Loucy (cell line): Measurements from ENCODE around the gene KATNAL2.
A peak's percentile ranks its signal among the peaks of the same experiment; 100 is the strongest.

Source experiments
- H2AFZ ChIP-seq: fragments of 200-600 bp; sonication (generic); 2 replicates; pipeline ENCODE4 v1.6.0; 2016; ENCODE audit warnings: antibody characterized with exemption, mild to moderate bottlenecking, low read length, moderate library complexity
- H3F3A ChIP-seq: fragments of 200-600 bp; 2 replicates; pipeline ENCODE4 v1.6.0; 2016; ENCODE audit warnings: antibody characterized with exemption, low read depth, mild to moderate bottlenecking
- H3K27me3 ChIP-seq: fragments of 200-600 bp; sonication (generic); 2 replicates; pipeline ENCODE4 v1.6.1; 2014; ENCODE audit warnings: low read length, mild to moderate bottlenecking; ENCODE audit not compliant: insufficient read depth, poor library complexity, severe bottlenecking
- H3K36me3 ChIP-seq: fragments of 200-600 bp; sonication (generic); 2 replicates; pipeline ENCODE4 v1.6.1; 2016; ENCODE audit warnings: low read length; ENCODE audit not compliant: insufficient read depth
- H3K4me1 ChIP-seq: fragments of 200-600 bp; sonication (generic); 2 replicates; pipeline ENCODE4 v1.5.1; 2014; ENCODE audit warnings: low read length, mild to moderate bottlenecking; ENCODE audit not compliant: insufficient read depth, poor library complexity, severe bottlenecking
- H3K4me2 ChIP-seq: fragments of 200-600 bp; sonication (generic); 2 replicates; pipeline ENCODE4 v1.6.0; 2014; ENCODE audit warnings: antibody characterized with exemption, low read length, low read depth, mild to moderate bottlenecking; ENCODE audit not compliant: poor library complexity, severe bottlenecking
- H3K4me3 ChIP-seq: fragments of 200-600 bp; sonication (generic); 2 replicates; pipeline ENCODE4 v1.5.1; 2014; ENCODE audit warnings: low read length, mild to moderate bottlenecking, mixed read lengths; ENCODE audit not compliant: poor library complexity, severe bottlenecking
- H3K79me2 ChIP-seq: fragments of 200-600 bp; sonication (generic); 2 replicates; pipeline ENCODE4 v1.6.1; 2014; ENCODE audit warnings: low read length; ENCODE audit not compliant: insufficient read depth
- H3K9ac ChIP-seq: fragments of 200-600 bp; sonication (generic); 2 replicates; pipeline ENCODE4 v1.6.0; 2014; ENCODE audit warnings: mild to moderate bottlenecking, low read depth, low read length, moderate library complexity; ENCODE audit not compliant: poor library complexity, severe bottlenecking
- H3K9me2 ChIP-seq: fragments of 200-600 bp; sonication (generic); replicated peaks from 2 replicates; pipeline ENCODE4 v1.6.1; 2016; ENCODE audit warnings: low read depth, low read length, mixed read lengths
- H3K9me3 ChIP-seq: fragments of 200-600 bp; sonication (generic); 2 replicates; pipeline ENCODE4 v1.6.1; 2014; ENCODE audit warnings: mild to moderate bottlenecking, antibody characterized with exemption, low read length, low read depth; ENCODE audit not compliant: insufficient read depth
- H4K20me1 ChIP-seq: fragments of 200-600 bp; sonication (generic); 2 replicates; pipeline ENCODE4 v1.6.0; 2014; ENCODE audit warnings: antibody characterized with exemption, low read length, mild to moderate bottlenecking; ENCODE audit not compliant: insufficient read depth, poor library complexity, severe bottlenecking
- CTCF ChIP-seq: fragments of 200-600 bp; sonication (generic); conservative IDR thresholded peaks from 2 replicates; pipeline ENCODE4 v1.5.1; 2014; ENCODE audit warnings: mild to moderate bottlenecking, antibody characterized with exemption, low read length
- EZH2phosphoT487 ChIP-seq: fragments of 200-600 bp; IDR thresholded peaks from 2 replicates; pipeline ENCODE4 v1.6.1; 2018; ENCODE audit warnings: antibody characterized with exemption, mild to moderate bottlenecking, moderate library complexity, borderline replicate concordance

The KATNAL2 gene

GRCh38 chr18:47035156-47035671, 117.8 kb downstream of the KATNAL2 start, which contains the start of gene ELOA2:
Gene ELOA2, minus strand, starts transcription at chr18:47035621. Its CDS starts 357 bp downstream, at chr18:47035264.
- Histone ChIP-seq H3K4me3 (no peak within 1 kb of the TSS), H3K9me3 (no peaks in the 10 kb centered on the region), H3K4me2 (no peak within 1 kb of the TSS), H4K20me1 (no peaks in the 10 kb centered on the region), H3K27me3 (no peaks in the 10 kb centered on the region), H3K9me2 (no peaks in the 10 kb centered on the region), H3K4me1 (no peaks in the 10 kb centered on the region), H2AFZ (no peak within 1 kb of the TSS), H3K36me3 (no peaks in the 10 kb centered on the region), H3F3A (no peaks in the 10 kb centered on the region), H3K9ac (no peak within 1 kb of the TSS), H3K79me2 (no peaks in the 10 kb centered on the region)
- no peak for TF ChIP-seq EZH2phosphoT487
- TF ChIP-seq CTCF = no peak

- Histone ChIP-seq H3K79me2 (no peaks in the 10 kb centered on the region), H3K36me3 (no peaks in the 10 kb centered on the region), H3K9me3 (no peaks in the 10 kb centered on the region), H3K4me1 (no peaks in the 10 kb centered on the region), H2AFZ (no peak overlapping the region), H3F3A (no peaks in the 10 kb centered on the region), H4K20me1 (no peaks in the 10 kb centered on the region), H3K9me2 (no peaks in the 10 kb centered on the region), H3K4me2 (no peak overlapping the region), H3K27me3 (no peaks in the 10 kb centered on the region), H3K9ac (no peak overlapping the region), H3K4me3 (no peak overlapping the region)
- no peak for TF ChIP-seq EZH2phosphoT487
- TF ChIP-seq CTCF = peak; percentile 79
Measured at GRCh38 chr18:47036298-47036874, 119.0 kb downstream of the KATNAL2 start.

GRCh38 chr18:47036927-47037578, 119.7 kb downstream of the KATNAL2 start:
- H3F3A ChIP-seq = no peaks in the 10 kb centered on the region
- no peaks in the 10 kb centered on the region for H3K9me2 ChIP-seq
- H3K4me3 ChIP-seq = no peak overlapping the region
- no peaks in the 10 kb centered on the region for H3K4me1 ChIP-seq
- H3K4me2 ChIP-seq = no peak overlapping the region
- H4K20me1 ChIP-seq = no peaks in the 10 kb centered on the region
- no peaks in the 10 kb centered on the region for H3K27me3 ChIP-seq
- no peak overlapping the region for H2AFZ ChIP-seq
- no peak overlapping the region for H3K9ac ChIP-seq
- no peaks in the 10 kb centered on the region for H3K36me3 ChIP-seq
- H3K79me2 ChIP-seq = no peaks in the 10 kb centered on the region
- no peak for TF ChIP-seq CTCF
- no peak for TF ChIP-seq EZH2phosphoT487
- no peaks in the 10 kb centered on the region for H3K9me3 ChIP-seq
